Ammon's horn (tissue), 1 donor: Measurements from ENCODE around the gene ANKRD31.
"Not testable (repeated sequence)": the region's sequence is repeated elsewhere in the genome, so short reads cannot be mapped to it uniquely, and the experiment has no call there.

Source experiments
- DNase-seq: peaks from one replicate; pipeline ENCODE4 v3.0.0-alpha.2; 2016; ENCODE audit warnings: low spot score

Gene ANKRD31

GRCh38 chr5:75148051-75148450, 88.6 kb downstream of the ANKRD31 start:
- DNase-seq: no peak

DNA sequence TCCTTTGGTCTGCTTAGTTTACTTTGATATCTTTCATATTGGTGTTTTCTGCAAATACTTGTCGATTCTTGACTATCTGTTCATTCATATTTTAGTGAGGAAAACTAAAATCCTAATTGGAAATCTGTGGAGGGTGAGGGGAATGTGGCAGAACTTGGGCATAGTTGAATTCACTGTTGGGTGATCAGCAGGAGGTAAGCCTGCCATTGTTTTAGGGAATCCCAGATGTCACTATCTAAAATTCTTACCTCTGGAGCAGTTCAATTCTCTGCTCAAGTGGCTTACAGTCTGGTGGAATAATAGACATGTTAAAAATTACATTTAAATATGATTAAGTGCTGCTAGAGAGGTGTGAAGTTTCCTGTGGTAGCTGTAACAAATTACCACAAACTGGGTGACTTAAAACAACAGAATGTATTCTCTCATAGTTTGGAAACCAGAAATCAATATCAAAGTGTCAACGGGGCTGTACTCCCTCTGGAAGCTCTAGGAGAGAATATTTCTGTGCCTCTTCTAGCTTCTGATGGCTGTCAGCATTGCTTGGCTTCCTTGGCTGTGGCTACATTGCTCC, 94.0 kb downstream of the ANKRD31 start:
- no peak for DNase-seq

GRCh38 chr5:75140277-75140676, 96.4 kb downstream of the ANKRD31 start:
- DNase-seq: no peak

- DNase-seq: no peak
Measured at GRCh38 chr5:75138689-75139088, 98.0 kb downstream of the ANKRD31 start.

GRCh38 chr5:75130818-75131349, 105.8 kb downstream of the ANKRD31 start:
- no peak for DNase-seq

DNA sequence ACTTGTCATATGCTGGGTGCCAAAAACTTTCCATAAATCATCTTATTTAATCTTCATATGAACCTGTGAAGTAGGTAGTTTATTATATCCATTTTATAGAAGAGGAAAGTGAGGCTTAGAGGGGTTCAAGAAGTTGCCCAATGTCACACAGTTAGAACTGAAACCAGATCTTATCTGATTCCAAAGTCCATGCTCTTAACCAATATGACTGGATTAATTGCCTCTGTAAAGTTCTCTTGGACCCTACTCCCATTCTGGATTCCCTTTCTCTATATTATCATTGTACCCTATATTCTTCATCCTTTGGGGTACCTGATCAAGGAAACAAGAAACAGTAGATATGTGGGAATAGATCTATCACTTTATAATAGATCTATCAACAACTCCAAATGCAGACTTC, 119.8 kb downstream of the ANKRD31 start:
- no peak for DNase-seq

- DNase-seq: not testable (repeated sequence)
Measured at GRCh38 chr5:75114311-75114710, 122.4 kb downstream of the ANKRD31 start.

DNA sequence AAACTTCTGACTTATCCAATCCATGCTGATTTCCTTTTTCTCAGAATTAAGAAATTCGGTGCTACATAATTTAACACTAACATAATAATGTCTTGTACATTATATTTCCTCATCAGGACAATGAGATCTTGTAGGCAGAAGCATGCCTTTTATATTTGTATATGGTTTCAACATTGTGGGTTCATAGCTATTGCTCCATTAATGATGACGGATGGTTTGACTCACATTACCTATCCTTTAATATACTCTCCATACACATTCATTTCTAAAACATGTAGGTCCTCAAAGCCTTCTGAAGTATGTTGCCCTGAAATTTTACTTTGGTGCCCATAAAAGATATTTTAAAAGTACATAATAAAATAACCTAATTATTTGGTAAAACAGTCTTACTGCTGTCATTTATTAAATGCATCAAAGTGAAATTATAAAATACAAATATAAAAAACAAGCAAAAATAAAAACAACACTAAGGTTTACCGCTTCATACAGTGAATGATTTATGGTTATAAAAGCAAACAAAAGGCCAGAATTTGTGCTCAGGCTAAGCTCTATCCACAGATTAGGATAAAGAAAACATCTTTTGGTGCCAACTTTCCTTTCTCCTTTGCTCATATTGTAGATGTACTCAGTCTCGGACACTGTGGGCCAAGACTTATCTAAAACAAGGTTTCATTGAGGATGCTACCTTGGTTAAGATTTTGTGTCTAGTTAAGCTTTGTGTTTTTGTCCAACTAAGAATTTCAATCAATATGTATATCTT, 123.1 kb downstream of the ANKRD31 start:
- DNase-seq: no peak

GRCh38 chr5:75108931-75109596, 127.6 kb downstream of the ANKRD31 start:
- DNase-seq: no peak

GRCh38 chr5:75108515-75108914, 128.2 kb downstream of the ANKRD31 start:
- DNase-seq: no peak

- not testable (repeated sequence) for DNase-seq
Measured at GRCh38 chr5:75095956-75096355, 140.7 kb downstream of the ANKRD31 start.

GRCh38 chr5:75091597-75091996, 145.1 kb downstream of the ANKRD31 start:
- no peak for DNase-seq

- DNase-seq: no peak
Measured at GRCh38 chr5:75089662-75090061, 147.0 kb downstream of the ANKRD31 start.

DNA sequence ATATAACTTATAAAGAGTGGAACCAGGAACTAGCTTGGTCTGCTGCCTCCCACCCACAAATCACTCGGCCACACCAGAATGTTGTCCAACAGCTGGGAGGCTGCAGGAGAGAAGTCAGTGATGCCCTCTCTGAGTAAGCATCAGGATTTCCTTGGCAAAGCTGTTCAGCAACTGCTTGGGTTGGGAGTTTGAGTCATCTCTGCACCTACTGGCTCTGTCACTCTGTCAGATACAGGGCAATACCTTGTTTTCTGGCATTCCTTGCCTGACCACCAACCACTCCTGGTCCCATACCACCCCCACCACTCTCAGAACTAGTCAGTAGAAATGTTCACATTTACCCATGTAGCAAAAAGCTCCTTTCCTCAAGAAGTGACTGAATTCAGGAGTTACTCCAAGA, 147.5 kb downstream of the ANKRD31 start:
- DNase-seq: no peak

GRCh38 chr5:75088648-75089047, 148.0 kb downstream of the ANKRD31 start:
- no peak for DNase-seq

- no peak for DNase-seq
Measured at GRCh38 chr5:75081510-75081909, 155.2 kb downstream of the ANKRD31 start.

DNA sequence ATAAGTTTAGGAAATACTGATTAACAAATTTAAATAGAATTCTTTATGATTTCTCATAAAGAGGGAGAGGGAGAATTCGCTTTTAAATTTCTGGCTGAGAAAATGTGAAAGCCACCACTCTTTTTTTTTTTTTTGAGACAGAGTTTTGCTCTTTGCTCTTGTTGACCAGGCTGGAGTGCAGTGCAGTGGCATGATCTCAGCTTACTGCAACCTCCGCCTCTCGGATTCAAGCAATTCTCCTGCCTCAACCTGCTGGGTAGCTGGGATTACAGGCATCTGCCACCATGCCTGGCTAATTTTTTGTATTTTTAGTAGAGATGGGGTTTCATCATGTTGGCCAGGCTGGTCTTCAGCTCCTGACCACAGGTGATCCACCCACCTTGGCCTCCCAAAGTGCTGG, 157.3 kb downstream of the ANKRD31 start:
- DNase-seq: not testable (repeated sequence)

DNA sequence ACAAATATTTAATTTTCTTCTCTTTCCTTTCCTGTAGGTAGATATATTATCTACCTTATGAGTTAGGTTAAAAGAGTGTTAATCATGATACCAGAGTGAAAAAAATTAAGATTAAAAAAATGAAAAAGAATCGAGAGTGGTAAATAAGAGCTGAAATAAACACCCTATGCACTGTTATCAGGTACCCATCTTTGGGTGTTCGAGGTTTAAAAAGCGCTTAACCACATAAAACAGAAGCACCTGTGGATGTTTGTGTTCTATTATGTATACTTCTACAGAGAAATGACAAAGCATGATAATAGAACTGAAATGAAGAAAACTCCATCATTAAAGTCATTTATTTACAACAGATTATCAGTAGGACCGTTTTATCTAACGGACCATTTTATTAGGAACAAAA, 158.7 kb downstream of the ANKRD31 start:
- no peak for DNase-seq

DNA sequence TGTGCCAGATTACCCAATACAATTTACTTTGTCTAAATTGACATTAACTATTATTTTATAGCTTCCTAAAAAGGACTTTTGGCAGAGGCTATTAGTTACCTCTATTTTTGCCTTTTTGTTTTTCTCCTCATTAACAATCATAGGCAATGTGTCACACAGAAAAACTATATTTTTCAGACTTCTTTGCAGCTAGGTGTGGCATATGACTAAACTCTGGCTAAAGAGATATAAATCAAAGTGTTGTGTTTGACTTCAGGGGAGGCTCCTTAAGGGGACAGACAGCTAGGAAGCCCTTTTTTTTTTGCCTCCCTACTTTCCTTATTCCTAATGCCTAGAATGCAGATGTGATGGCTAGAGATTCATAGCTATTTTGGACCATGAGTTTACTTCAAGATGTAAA, 164.6 kb downstream of the ANKRD31 start:
- no peak for DNase-seq

DNA sequence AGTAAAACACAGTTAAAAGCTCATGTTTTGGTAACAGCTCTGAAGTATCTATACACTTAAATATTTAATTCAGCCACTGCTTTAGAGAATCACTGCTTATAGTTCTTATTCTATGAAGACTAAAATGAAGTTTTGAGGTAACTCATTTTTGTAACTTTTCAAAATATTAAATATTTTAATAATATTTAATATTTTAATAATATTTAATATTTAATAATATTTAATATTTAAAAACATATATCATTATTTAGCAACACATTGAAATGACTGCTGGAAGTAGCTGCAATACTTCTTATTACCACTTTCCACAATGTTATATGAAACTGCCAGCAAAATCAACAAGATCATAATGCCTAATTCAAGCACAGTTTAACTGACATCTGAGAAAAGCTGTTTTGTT, 165.6 kb downstream of the ANKRD31 start:
- no peak for DNase-seq

DNA sequence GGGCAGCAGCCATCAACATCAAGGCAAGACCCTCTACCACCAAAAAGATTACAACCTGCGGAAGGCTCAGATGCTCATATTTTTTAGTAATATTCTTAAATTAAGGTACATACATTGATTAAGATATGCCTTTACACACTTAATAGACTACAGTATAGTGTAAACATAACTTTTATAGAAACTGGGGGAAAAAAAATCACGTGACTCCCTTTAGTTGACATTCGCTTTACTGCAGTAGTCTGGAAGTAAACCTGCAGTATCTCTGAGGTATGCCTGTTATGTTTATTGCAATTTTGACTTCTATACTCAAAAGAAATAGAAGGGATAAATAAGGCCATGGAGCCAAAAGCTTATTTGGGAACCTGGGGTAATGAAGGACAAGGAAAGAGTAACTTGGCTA, 169.2 kb downstream of the ANKRD31 start:
- DNase-seq: no peak

GRCh38 chr5:75062925-75063531, 173.7 kb downstream of the ANKRD31 start:
- DNase-seq: no peak
